Kidney (tissue), 14 donors: ENCODE data around the gene HKDC1. TPM values are rescaled to one million over a fixed set of nuclear protein-coding genes. Genes with fewer than 3 reads are reported as not detected.
"Not testable (repeated sequence)": the region's sequence is repeated elsewhere in the genome, so short reads cannot be mapped to it uniquely, and the experiment has no call there.

Source experiments
- DNase-seq, 5 donors: peaks; one replicate each; pipeline ENCODE4 v3.0.0-alpha.2; 2013 to 2020
- FAIRE-seq: peaks from 2 replicates; lab custom pipeline; 2012; peaks lifted over from hg19 to GRCh38; lab: Jason Lieb, UNC
- H3K27ac ChIP-seq, 2 donors: one replicate each; pipeline ENCODE4 v1.7.0; 2013; ENCODE audit warnings: low read depth in 2 of 2, low read length in 2 of 2, inconsistent platforms in 1 of 2
- H3K27me3 ChIP-seq: one replicate; pipeline ENCODE4 v1.7.1; 2013; ENCODE audit warnings: low read length, inconsistent platforms; ENCODE audit not compliant: control insufficient read depth, insufficient read depth
- H3K36me3 ChIP-seq, 3 donors: one replicate each; pipeline versions ENCODE4 v1.7.0 to v1.7.1; 2013; ENCODE audit warnings: low read length in 3 of 3, control low read depth in 1 of 3, inconsistent platforms in 1 of 3; ENCODE audit not compliant: insufficient read depth in 3 of 3, control insufficient read depth in 2 of 3
- H3K4me1 ChIP-seq, 3 donors: one replicate each; pipeline versions ENCODE4 v1.7.0 to v1.7.1; 2013; ENCODE audit warnings: low read length in 3 of 3, inconsistent platforms in 1 of 3, low read depth in 1 of 3; ENCODE audit not compliant: control insufficient read depth in 2 of 3, insufficient read depth in 2 of 3
- H3K4me3 ChIP-seq, 3 donors: one replicate each; pipeline versions ENCODE4 v1.7.0 to v1.8.1; 2013; ENCODE audit warnings: low read length in 3 of 3, control low read depth in 1 of 3, inconsistent platforms in 1 of 3
- H3K9ac ChIP-seq, 3 donors: one replicate each; pipeline versions ENCODE4 v1.7.0 to v1.7.1; 2013; ENCODE audit warnings: low read length in 3 of 3, control low read depth in 1 of 3, inconsistent platforms in 1 of 3
- H3K9me3 ChIP-seq, 3 donors: one replicate each; pipeline versions ENCODE4 v1.7.0 to v1.7.1; 2013; ENCODE audit warnings: low read length in 3 of 3, control low read depth in 1 of 3, inconsistent platforms in 1 of 3; ENCODE audit not compliant: control insufficient read depth in 2 of 3, insufficient read depth in 1 of 3
- CTCF ChIP-seq: IDR thresholded peaks from 3 replicates; pipeline ENCODE4 v1.5.1; 2012; ENCODE audit warnings: mild to moderate bottlenecking, moderate library complexity, borderline replicate concordance; ENCODE audit not compliant: insufficient read depth; ENCODE audit errors: extremely low read depth
- intact Hi-C: fragments of 100-400 bp; cut with DNase I; formaldehyde crosslinking; loops from one replicate; pipeline ENCODE4 v1.11.1; 2022
- polyA plus RNA-seq: library from polyadenylated mRNA; stranded (reverse); fragments of 350-450 nt; fragmentation: Illumina TruSeq; extraction: RNeasy Lipid Tissue Mini Kit (QIAGEN cat#74804); gene quantifications from one replicate; pipeline ENCODE4 v1.2.3, GENCODE V29; 2014; ENCODE audit warnings: low read depth, low replicate concordance; ENCODE audit not compliant: insufficient read depth
- total RNA-seq: library from RNA; stranded (reverse); fragmentation: NEBNext Ultra II Directional; extraction: Animal tissue kit (Norgen Biotek cat#: 25700); gene quantifications from one replicate; pipeline ENCODE4 v1.2.1, GENCODE V29; 2021
- donor health status: control.
- donor health status: control.
- donor health status: control.
- donor health status: control.
- donor health status: control.
- donor health status: DM: yes; HTN: yes; CAD: no.
- donor health status: Normal renal cell carcinoma (clear cell type).

The HKDC1 gene
- total and polyA plus RNA-seq, 2 donors from 2014 or later, result 8.3 to 27.4 TPM

GRCh38 chr10:69281507-69282413 lies 61.6 kb downstream of the HKDC1 start:
- no peak for TF ChIP-seq CTCF
- FAIRE-seq, result no peak
- no peak overlapping the region for H3K4me3 ChIP-seq
- H3K27me3 ChIP-seq, result no peaks in the 10 kb centered on the region
- no peak overlapping the region for H3K9ac ChIP-seq
- no peaks in the 10 kb centered on the region for H3K9me3 ChIP-seq
- H3K36me3 ChIP-seq, result no peaks in the 10 kb centered on the region
- no peak overlapping the region for H3K27ac ChIP-seq
- DNase-seq, result no peak
- intact Hi-C loops, result no loop called here
- no peaks in the 10 kb centered on the region for H3K4me1 ChIP-seq

GRCh38 chr10:69284402-69284801 lies 64.3 kb downstream of the HKDC1 start:
- H3K4me1 ChIP-seq, H3K9me3 ChIP-seq, intact Hi-C loops, H3K27me3 ChIP-seq, H3K27ac ChIP-seq, FAIRE-seq, H3K9ac ChIP-seq, H3K4me3 ChIP-seq, H3K36me3 ChIP-seq: not testable (repeated sequence)
- peak in 1 of 5 donors; percentile 13 for DNase-seq

- no peaks in the 10 kb centered on the region for H3K27me3 ChIP-seq
- no peaks in the 10 kb centered on the region for H3K4me1 ChIP-seq
- no peak overlapping the region for H3K4me3 ChIP-seq
- no peak overlapping the region for H3K27ac ChIP-seq
- intact Hi-C loops, result no loop called here
- no peak for FAIRE-seq
- no peaks in the 10 kb centered on the region for H3K36me3 ChIP-seq
- H3K9ac ChIP-seq, result no peak overlapping the region
- no peaks in the 10 kb centered on the region for H3K9me3 ChIP-seq
- TF ChIP-seq CTCF, result no peak
- peak in 1 of 5 donors; percentile 7 for DNase-seq
These were observed 65.6 kb downstream of the HKDC1 start for GRCh38 chr10:69285699-69286098.

GRCh38 chr10:69287181-69287580 lies 67.0 kb downstream of the HKDC1 start:
- no peaks in the 10 kb centered on the region for H3K4me1 ChIP-seq
- no peaks in the 10 kb centered on the region for H3K36me3 ChIP-seq
- no peaks in the 10 kb centered on the region for H3K27me3 ChIP-seq
- FAIRE-seq, result no peak
- H3K4me3 ChIP-seq, result no peak overlapping the region
- no peak overlapping the region for H3K27ac ChIP-seq
- no peak for DNase-seq
- H3K9ac ChIP-seq, result no peak overlapping the region
- intact Hi-C loops, result no loop called here
- no peaks in the 10 kb centered on the region for H3K9me3 ChIP-seq
- no peak for TF ChIP-seq CTCF
